ENCODE results near the gene P2RY12.

The P2RY12 gene

DNA sequence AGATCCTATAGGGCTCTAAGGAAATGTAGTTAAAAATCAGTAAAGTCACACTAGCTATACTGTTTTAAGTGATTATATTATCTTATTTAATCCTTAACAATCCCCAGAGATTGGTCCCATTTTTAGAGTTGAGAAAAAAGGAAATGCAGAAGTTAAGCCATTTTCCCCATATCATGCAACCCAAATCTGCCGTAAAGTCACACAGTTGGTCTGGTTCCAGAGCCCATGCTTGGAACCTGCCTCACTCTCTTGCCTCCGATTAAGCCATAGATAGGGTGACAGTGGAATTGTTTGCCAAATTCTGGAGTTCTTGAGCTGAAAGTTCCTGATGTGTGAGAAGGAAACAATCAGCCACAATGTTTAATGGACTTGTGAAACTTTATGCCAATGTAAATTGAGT lies 52.9 kb downstream of the P2RY12 start:
- FAIRE-seq, result no peak

GRCh38 chr3:151330899-151331298 lies 53.7 kb downstream of the P2RY12 start:
- FAIRE-seq, result no peak

DNA sequence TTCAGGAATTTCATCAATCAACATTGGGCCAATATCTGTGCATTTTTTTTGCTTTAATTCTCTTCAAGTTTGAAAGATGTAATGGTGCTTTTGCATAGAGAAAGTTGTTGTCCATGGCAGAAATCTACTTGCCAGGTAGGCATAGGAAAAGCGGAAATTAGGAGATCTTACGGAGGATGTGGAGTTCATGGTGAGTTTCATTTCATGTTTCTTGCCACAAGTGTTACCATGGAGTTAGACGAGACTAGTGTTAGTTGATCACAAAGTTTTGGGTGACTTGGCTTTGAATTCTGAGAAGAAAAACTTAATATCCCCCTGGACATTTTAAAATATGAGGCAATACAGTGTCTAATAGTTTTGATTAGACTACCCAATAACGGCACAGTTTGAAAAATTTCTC lies 54.2 kb downstream of the P2RY12 start:
- FAIRE-seq, result no peak

DNA sequence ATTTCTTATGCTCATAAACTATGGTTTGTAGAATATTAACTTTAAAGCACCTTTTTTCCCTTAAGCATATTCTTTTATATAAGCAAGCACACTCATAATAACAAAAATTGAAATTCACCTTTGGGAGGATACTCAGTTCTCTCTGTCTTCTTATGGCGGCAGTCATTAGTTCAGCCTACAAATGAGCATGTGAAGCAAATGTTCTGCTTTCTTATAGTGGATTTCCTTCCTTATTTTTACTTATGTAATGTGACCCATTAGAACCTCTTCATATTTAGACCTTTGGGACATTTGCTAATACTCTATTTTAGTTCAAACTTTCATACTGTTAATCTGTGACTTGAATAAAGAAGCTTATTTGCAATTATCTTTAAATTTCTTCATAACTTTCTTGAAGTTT lies 55.2 kb downstream of the P2RY12 start, which contains the start of gene P2RY13:
P2RY13 (minus strand) TSS at position 187 of the 400 bp plus-strand sequence; CDS start at position 166, 21 bp downstream.
- no peak for FAIRE-seq

DNA sequence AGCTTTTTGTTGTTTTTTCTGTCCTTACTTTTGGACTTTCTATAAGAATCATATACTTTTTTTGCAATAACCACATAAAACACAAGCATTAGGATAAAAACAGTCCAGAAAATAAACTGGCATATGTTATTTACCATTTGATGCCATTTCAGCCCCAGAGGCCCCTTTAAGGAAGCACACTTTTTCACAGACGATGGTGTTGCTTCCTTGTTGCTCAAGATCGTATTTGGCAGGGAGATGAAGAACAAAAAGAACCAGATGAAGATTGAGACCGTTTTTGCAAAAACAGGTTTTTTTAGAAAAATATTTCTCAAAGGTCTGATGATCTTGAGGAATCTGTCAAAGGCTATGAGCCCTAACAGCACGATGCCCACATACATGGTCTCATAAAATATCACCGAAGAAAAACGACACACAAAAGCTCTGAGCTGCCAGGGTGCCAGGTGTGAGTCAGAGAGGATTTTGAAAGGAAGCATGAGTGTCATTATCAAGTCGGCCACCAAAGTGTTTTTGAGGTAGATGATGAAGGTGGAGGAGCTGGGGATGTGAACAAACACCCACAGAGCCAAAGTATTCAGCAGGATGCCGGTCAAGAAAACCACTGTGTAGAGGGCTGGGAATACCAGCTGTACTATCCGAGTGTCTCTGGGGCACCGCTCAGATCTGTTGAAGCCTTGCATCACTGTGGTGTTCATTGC lies 56.1 kb downstream of the P2RY12 start:
- no peak for FAIRE-seq

DNA sequence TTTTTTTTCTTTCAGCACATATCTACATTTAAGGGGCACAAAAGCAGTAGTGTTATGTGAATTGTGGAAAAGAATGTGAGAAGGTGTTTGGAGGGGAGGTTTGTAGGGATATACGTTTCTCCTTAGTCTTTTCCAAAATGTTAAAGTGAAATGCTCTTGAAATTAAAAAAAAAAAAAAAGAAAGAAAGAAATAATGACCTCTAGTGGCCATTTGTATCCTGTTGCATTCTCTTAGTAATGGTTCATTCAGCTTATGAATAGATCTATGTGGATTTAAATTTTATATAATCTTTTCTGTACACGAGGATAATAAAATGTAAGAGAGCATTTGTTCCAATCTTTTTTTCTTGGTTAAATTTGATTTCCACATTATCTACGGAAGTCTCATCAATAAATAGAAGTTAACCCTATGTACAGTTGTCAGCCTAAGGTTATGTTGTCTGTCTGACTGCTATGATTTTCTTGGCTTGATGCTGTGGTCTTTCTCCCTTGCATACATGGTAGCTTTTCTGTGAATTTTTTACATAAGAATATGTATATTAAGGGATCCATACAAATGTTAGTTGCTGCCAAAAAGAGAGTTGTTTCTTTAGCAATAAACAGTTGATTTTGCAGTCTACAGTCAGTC lies 56.9 kb downstream of the P2RY12 start:
- peak; percentile 68 for FAIRE-seq

- FAIRE-seq, result no peak
These were observed 62.0 kb downstream of the P2RY12 start for GRCh38 chr3:151322511-151322910.

- no peak for FAIRE-seq
These were observed 63.0 kb downstream of the P2RY12 start for GRCh38 chr3:151321526-151321925.

GRCh38 chr3:151320131-151320530 lies 64.4 kb downstream of the P2RY12 start:
- no peak for FAIRE-seq

GRCh38 chr3:151319628-151320027 lies 64.9 kb downstream of the P2RY12 start:
- FAIRE-seq, result no peak

DNA sequence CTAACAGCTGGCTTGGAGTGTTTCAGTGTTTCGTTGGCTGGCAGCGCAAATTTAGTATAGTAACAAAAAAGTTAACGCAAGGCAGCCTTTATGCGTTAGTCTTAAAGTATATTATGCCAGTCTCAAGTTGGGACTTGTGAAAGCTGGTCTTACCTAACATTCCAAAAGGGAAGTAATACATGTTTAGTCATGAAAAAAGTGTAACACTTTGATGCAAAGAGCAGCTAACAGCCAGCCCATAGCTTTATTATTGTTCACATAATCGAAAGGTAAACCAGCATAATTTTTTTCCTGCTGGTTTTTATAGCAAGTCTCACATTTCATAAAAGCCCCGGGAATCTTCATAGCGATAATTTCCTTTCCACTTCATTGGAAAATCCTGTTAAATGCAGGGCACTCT lies 65.6 kb downstream of the P2RY12 start:
- no peak for FAIRE-seq

- FAIRE-seq, result no peak
These were observed 66.2 kb downstream of the P2RY12 start for GRCh38 chr3:151318313-151318712.

GRCh38 chr3:151316267-151316991 lies 68.1 kb downstream of the P2RY12 start, which contains the start of gene GPR87:
Gene GPR87 (minus strand): TSS chr3:151316820. CDS start chr3:151300100, 16,720 bp downstream.
- FAIRE-seq, result no peak

GRCh38 chr3:151315846-151316245 lies 68.7 kb downstream of the P2RY12 start:
- no peak for FAIRE-seq

- no peak for FAIRE-seq
These were observed 69.4 kb downstream of the P2RY12 start for GRCh38 chr3:151315136-151315535.

DNA sequence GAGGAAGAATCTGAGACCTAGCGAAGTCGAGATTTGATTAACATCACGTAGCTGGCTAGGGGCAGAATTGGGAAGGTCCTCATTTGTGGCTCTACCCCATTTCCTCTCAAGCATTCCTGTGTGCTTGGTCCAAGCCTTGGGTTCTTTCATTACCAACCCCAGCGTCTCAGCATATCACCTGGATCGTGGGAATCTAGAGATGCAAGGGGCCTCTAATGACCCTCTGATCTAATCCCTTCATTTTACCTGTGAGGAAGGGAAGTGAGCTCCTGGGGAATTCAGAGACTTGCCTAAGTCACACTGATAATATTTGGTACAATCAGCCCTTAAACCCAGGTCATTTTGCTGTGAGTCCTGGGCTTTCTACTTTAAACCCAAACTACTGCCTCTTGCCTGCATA lies 70.0 kb downstream of the P2RY12 start:
- no peak for FAIRE-seq

GRCh38 chr3:151314137-151314536 lies 70.4 kb downstream of the P2RY12 start:
- no peak for FAIRE-seq

GRCh38 chr3:151312972-151313371 lies 71.6 kb downstream of the P2RY12 start:
- no peak for FAIRE-seq

DNA sequence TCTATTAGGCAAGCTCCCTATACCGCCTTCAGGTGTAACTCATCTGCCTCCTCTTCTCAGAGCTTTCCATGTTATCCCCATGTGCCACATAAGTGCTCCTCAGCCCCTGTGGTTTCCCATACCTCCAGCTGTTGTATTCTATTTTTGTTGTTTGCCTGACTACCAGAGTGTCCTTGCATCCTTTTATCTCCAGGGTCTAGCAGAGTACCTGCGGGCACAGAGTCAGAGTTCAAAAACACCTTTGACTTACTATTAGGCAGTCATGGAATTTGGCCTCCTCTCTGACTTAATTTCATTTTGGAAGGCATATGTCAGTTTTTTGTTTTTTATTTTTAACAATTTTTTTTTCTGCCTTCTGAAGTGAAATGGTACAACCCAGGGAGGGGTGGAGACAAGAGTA lies 75.0 kb downstream of the P2RY12 start:
- FAIRE-seq, result no peak

DNA sequence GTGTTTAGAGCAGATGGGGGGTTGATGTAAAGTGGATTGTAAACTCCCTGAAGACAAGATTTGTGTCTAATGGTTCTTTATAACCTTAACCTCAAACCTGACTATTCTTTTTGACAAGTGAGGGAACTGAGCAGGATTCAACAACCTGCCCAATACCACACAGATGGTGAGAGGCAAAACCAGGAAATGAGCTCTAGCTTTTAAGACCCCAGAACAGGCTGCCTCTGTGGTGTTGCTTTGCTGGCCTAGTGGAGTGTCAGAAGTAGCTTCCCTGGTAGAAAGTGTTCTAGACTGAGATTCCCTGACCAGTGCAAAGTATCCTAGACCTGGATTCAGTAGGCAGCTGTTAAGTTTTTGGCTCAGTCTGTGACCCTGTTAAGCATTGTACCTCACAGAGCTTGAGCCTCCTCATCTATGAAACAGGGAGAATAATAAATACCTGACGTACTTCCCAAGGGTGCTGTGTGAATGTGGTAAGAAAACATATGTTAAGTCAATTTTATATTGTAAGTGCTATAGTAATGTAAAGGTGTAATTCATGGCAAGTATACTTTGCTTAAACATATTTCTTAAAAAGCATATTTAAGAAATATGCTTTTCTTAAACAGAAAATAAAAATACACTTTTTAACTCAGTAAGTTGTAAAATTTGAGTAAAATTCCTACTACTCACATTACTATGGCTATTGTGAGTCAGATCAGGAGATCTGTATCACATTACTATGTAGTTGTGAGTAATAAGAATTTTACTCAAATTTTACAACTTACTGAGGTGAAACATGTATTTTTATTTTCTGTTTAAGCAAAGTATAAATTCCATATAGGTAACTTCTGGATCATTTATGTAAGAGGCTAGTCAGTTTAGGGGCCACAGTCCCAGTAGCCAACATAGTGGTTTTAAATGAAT lies 76.7 kb downstream of the P2RY12 start:
- no peak for FAIRE-seq

GRCh38 chr3:151307131-151307530 lies 77.4 kb downstream of the P2RY12 start:
- FAIRE-seq, result no peak

GRCh38 chr3:151306168-151306810 lies 78.3 kb downstream of the P2RY12 start:
- no peak for FAIRE-seq
